HepG2 (cell line): Measurements from ENCODE around the gene DUS2. TPM values are rescaled to one million over a fixed set of nuclear protein-coding genes. Genes with fewer than 3 reads are reported as not detected.

Experiments
- ARID5B ChIP-seq: IDR thresholded peaks from 2 replicates; pipeline ENCODE4 v1.4.0; 2020; ENCODE audit warnings: mild to moderate bottlenecking, missing genetic modification reagents
- KDM3A ChIP-seq: IDR thresholded peaks from 2 replicates; pipeline ENCODE4 v1.6.1; 2018; ENCODE audit warnings: low read depth, missing compliant biosample characterization
- KLF6 ChIP-seq: IDR thresholded peaks from 2 replicates; pipeline ENCODE4 v1.8.0; 2016; ENCODE audit warnings: missing biosample characterization, missing genetic modification reagents
- LCORL ChIP-seq, 2 experiments: fragments of 450-650 bp in 1 of 2; sonication (generic) in 1 of 2; formaldehyde crosslinking in 1 of 2; IDR thresholded peaks; 2 replicates each; pipeline versions ENCODE4 v1.5.0 to v1.6.1; 2017 to 2020; ENCODE audit warnings: antibody characterized with exemption in 1 of 2, missing genetic modification reagents in 1 of 2
- MNT ChIP-seq: fragments of 450-650 bp; IDR thresholded peaks from 2 replicates; pipeline ENCODE4 v1.6.1; 2016
- MXD4 ChIP-seq: IDR thresholded peaks from 2 replicates; pipeline ENCODE4 v1.6.1; 2016; ENCODE audit warnings: mild to moderate bottlenecking, missing biosample characterization, missing genetic modification reagents
- NR0B2 ChIP-seq: sonication (generic); formaldehyde crosslinking; IDR thresholded peaks from 2 replicates; pipeline ENCODE4 v1.4.0; 2020; ENCODE audit warnings: mild to moderate bottlenecking, missing genetic modification reagents
- TBL1XR1 ChIP-seq: fragments of 150-350 bp; IDR thresholded peaks from 2 replicates; pipeline ENCODE4 v1.6.1; 2014; ENCODE audit warnings: borderline replicate concordance, low read length; ENCODE audit not compliant: partially characterized antibody
- THAP8 ChIP-seq: sonication (generic); formaldehyde crosslinking; IDR thresholded peaks from 2 replicates; pipeline ENCODE4 v1.5.1; 2020; ENCODE audit warnings: missing genetic modification reagents, mild to moderate bottlenecking, borderline replicate concordance
- ZFP41 ChIP-seq: sonication (generic); formaldehyde crosslinking; IDR thresholded peaks from 2 replicates; pipeline ENCODE4 v1.4.0; 2020; ENCODE audit warnings: mild to moderate bottlenecking, missing genetic modification reagents, borderline replicate concordance
- ZNF280D ChIP-seq: sonication (generic); formaldehyde crosslinking; IDR thresholded peaks from 2 replicates; pipeline ENCODE4 v1.5.1; 2020; ENCODE audit warnings: mild to moderate bottlenecking, missing genetic modification reagents
- ZNF333 ChIP-seq: sonication (generic); formaldehyde crosslinking; IDR thresholded peaks from 2 replicates; pipeline ENCODE4 v1.4.0; 2020; ENCODE audit warnings: mild to moderate bottlenecking, missing genetic modification reagents, borderline replicate concordance
- ZNF350 ChIP-seq: sonication (generic); formaldehyde crosslinking; IDR thresholded peaks from 2 replicates; pipeline ENCODE4 v1.4.0; 2020; ENCODE audit warnings: mild to moderate bottlenecking, low read depth, missing genetic modification reagents, borderline replicate concordance
- ZNF496 ChIP-seq: sonication (generic); formaldehyde crosslinking; IDR thresholded peaks from 2 replicates; pipeline ENCODE4 v1.8.1; 2023; ENCODE audit warnings: mild to moderate bottlenecking, moderate library complexity, missing genetic modification reagents; ENCODE audit not compliant: insufficient replicate concordance
- ZNF580 ChIP-seq: IDR thresholded peaks from 2 replicates; pipeline ENCODE4 v1.6.1; 2016; ENCODE audit warnings: low read depth, borderline replicate concordance
- ZNF777 ChIP-seq: sonication (generic); formaldehyde crosslinking; IDR thresholded peaks from 2 replicates; pipeline ENCODE4 v1.4.0; 2020; ENCODE audit warnings: missing genetic modification reagents
- ZSCAN12 ChIP-seq: sonication (generic); formaldehyde crosslinking; IDR thresholded peaks from 2 replicates; pipeline ENCODE4 v1.9.0; 2021; ENCODE audit warnings: mild to moderate bottlenecking, missing genetic modification reagents
- polyA plus RNA-seq, 8 experiments: library from polyadenylated mRNA; depleted of rRNA in 3 of 8; stranded (reverse) in 7 of 8; unstranded in 1 of 8; fragments of >200 nt; fragmentation: Illumina TruSeq in 4 of 8; extraction: Trizol in 4 of 8; gene quantifications; 2 replicates each; pipeline versions ENCODE4 v1.2.1 to v1.2.3, GENCODE V29; 2011 to 2016; ENCODE audit warnings: low read depth in 4 of 8, missing spikeins in 1 of 8, mixed read lengths in 1 of 8; ENCODE audit not compliant: insufficient read depth in 1 of 8
- total RNA-seq, 5 experiments: library from RNA; depleted of rRNA; stranded (reverse); fragments of >200 nt; fragmentation: Illumina TruSeq; extraction: Trizol; gene quantifications; 2 replicates each; pipeline ENCODE4 v1.2.3, GENCODE V29; 2016; ENCODE audit warnings: low read depth in 1 of 5

The DUS2 gene
- total and polyA plus RNA-seq, 2 of the 13 experiments (the other 11 are each of a cell fraction or from before 2014, with no cell fraction given) = 17.8 to 25.1 TPM

- TF ChIP-seq TBL1XR1 (no peak), KDM3A (CRISPR knock-in tag) (peak; percentile 95), ZNF350 (peak; percentile 99), MNT (peak; percentile 55), ZNF580 (CRISPR knock-in tag) (peak; percentile 95), ZNF496 (no peak), ZNF333 (CRISPR knock-in tag) (no peak; the same call in 1 of the 2 replicates), NR0B2 (CRISPR knock-in tag) (0 out of 2 replicates have a peak, but pooled peaks have one; percentile 23), THAP8 (CRISPR knock-in tag) (peak; percentile 72; the same call in 1 of the 2 replicates), ZNF777 (CRISPR knock-in tag) (peak; percentile 49), KLF6 (CRISPR knock-in tag) (peak; percentile 78; the same call in 1 of the 2 replicates), LCORL (IDR thresholded peaks at IDR 0.05) (no peak), LCORL (CRISPR knock-in tag; IDR thresholded peaks at IDR 0.05) (peak; percentile 98), MXD4 (CRISPR knock-in tag) (peak; percentile 21; the same call in 1 of the 2 replicates), ZSCAN12 (CRISPR knock-in tag) (no peak; the same call in 1 of the 2 replicates), ARID5B (CRISPR knock-in tag) (peak; percentile 95), ZNF280D (CRISPR knock-in tag) (peak; percentile 63; the same call in 1 of the 2 replicates), ZFP41 (CRISPR knock-in tag) (peak; percentile 87; the same call in 1 of the 2 replicates)
These were observed 56.7 kb downstream of the DUS2 start (continued) for GRCh38 chr16:68079626-68080344.
